Panc1 (cell line): ENCODE results near the gene SEC62. TPM values are rescaled to one million over a fixed set of nuclear protein-coding genes. Genes with fewer than 3 reads are reported as not detected.

ENCODE experiments used
- ATAC-seq: fragments of 200-7000 bp; cut with Tn5 transposase; 2 replicates; pipeline ENCODE4 v1.9.1; 2020; ENCODE audit warnings: mild to moderate bottlenecking, moderate library complexity
- BruUV-seq: library from RNA; stranded (reverse); fragments of 400-500 nt; replicated peaks from 2 replicates; lab custom pipeline; 2021; lab: Mats Ljungman, UMichigan
- CTCF ChIA-PET: fragments of 300-600 bp; sonication (Branson Sonifier 250); formaldehyde crosslinking; loops from one replicate; lab custom pipeline; 2022; ENCODE audit warnings: antibody characterized with exemption; lab: Charles Lee
- POLR2A ChIA-PET: fragments of 300-600 bp; sonication (Branson Sonifier 250); formaldehyde crosslinking; loops from one replicate; lab custom pipeline; 2022; ENCODE audit warnings: antibody characterized with exemption; lab: Charles Lee
- DNase-seq: peaks from one replicate; pipeline ENCODE4 v3.0.0-alpha.2; 2010; ENCODE audit warnings: low read depth, low spot score
- H3K27ac ChIP-seq: 2 replicates; pipeline ENCODE4 v1.5.1; 2011; ENCODE audit warnings: mild to moderate bottlenecking, low read length, inconsistent platforms
- H3K27me3 ChIP-seq: fragments of 200-500 bp; sonication (Bioruptor generic); 2 replicates; pipeline ENCODE4 v1.6.0; 2014; ENCODE audit warnings: low read length, inconsistent platforms; ENCODE audit not compliant: control insufficient read depth, insufficient read depth
- H3K36me3 ChIP-seq: fragments of 200-500 bp; sonication (Bioruptor generic); 2 replicates; pipeline ENCODE4 v1.5.1; 2014; ENCODE audit warnings: inconsistent platforms, mild to moderate bottlenecking, low read length, moderate library complexity; ENCODE audit not compliant: control insufficient read depth, insufficient read depth
- H3K4me1 ChIP-seq: 2 replicates; pipeline ENCODE4 v1.5.1; 2011; ENCODE audit warnings: inconsistent platforms, mild to moderate bottlenecking, low read length, moderate library complexity; ENCODE audit not compliant: control insufficient read depth, insufficient read depth
- H3K4me3 ChIP-seq, 2 experiments: 2 replicates each; pipeline ENCODE4 v1.5.1; 2011 to 2012; ENCODE audit warnings: low read depth in 2 of 2, low read length in 2 of 2, mild to moderate bottlenecking in 2 of 2, inconsistent platforms in 1 of 2, moderate library complexity in 1 of 2
- H3K9me3 ChIP-seq: fragments of 200-500 bp; sonication (Bioruptor generic); 2 replicates; pipeline ENCODE4 v1.5.1; 2014; ENCODE audit warnings: low read depth, mild to moderate bottlenecking, inconsistent platforms, low read length, moderate library complexity; ENCODE audit not compliant: control insufficient read depth, insufficient read depth
- CTCF ChIP-seq: fragments of 450-650 bp; IDR thresholded peaks from 2 replicates; pipeline ENCODE4 v1.5.1; 2017; ENCODE audit warnings: mild to moderate bottlenecking
- POLR2AphosphoS5 ChIP-seq: IDR thresholded peaks from 2 replicates; pipeline ENCODE4 v1.6.1; 2012; ENCODE audit warnings: mild to moderate bottlenecking, low read depth, low read length, moderate library complexity
- REST ChIP-seq, 2 experiments: IDR thresholded peaks; 2 replicates each; pipeline ENCODE4 v1.6.1; 2011 to 2012; ENCODE audit warnings: low read depth in 2 of 2, control low read depth in 1 of 2, low read length in 1 of 2, mild to moderate bottlenecking in 1 of 2, moderate library complexity in 1 of 2; ENCODE audit not compliant: insufficient read depth in 1 of 2
- SIN3A ChIP-seq: IDR thresholded peaks from 2 replicates; pipeline ENCODE4 v1.6.1; 2012; ENCODE audit warnings: low read depth, mild to moderate bottlenecking, low read length, moderate library complexity, borderline replicate concordance; ENCODE audit not compliant: insufficient read depth
- TCF7L2 ChIP-seq: IDR thresholded peaks from 2 replicates; pipeline ENCODE4 v1.6.1; 2011; ENCODE audit warnings: mild to moderate bottlenecking, low read depth, low read length, inconsistent platforms
- in situ Hi-C: cut with HindIII; loops from 2 replicates; pipeline ENCODE4 v1.10.0; 2016; ENCODE audit warnings: low sequenced_read_pairs, low pct_unique_long_range_greater_than_20kb
- intact Hi-C: fragments of 100-400 bp; cut with micrococcal nuclease; formaldehyde crosslinking; loops from one replicate; pipeline ENCODE4 v1.10.0; 2022; ENCODE audit not compliant: unreplicated experiment
- total RNA-seq: library from RNA; stranded (reverse); gene quantifications from one replicate; pipeline ENCODE4 v1.2.1, GENCODE V29; 2021; ENCODE audit not compliant: unreplicated experiment

Gene SEC62
- total RNA-seq, 1 experiment from 2014 or later = 89.9 TPM

- DNase-seq = no peak
- ChIA-PET POLR2A (no interaction called here), CTCF (no interaction called here)
- Histone ChIP-seq H3K27me3 (no peaks in the 10 kb centered on the region), H3K4me3 (no peak overlapping the region), H3K27ac (no peak overlapping the region), H3K4me1 (no peaks in the 10 kb centered on the region), H3K36me3 (peaks cover 61% of the 10 kb centered on the region), H3K9me3 (no peaks in the 10 kb centered on the region)
- intact Hi-C loops (no loop called here), in situ Hi-C loops (no loop called here)
- BruUV-seq = no TSS peak
- ATAC-seq = no peak
- no peak for TF ChIP-seq TCF7L2
- no peak for TF ChIP-seq POLR2AphosphoS5
- no peak for TF ChIP-seq REST (IDR thresholded peaks at IDR 0.05; ENCODE audit: insufficient read depth in 1 of 2, low read depth in 2 of 2, low read length in 1 of 2)
- TF ChIP-seq CTCF = no peak
- no peak for TF ChIP-seq SIN3A
Measured at GRCh38 chr3:169990431-169990830, 23.8 kb downstream of the SEC62 start.

- ChIA-PET CTCF (no interaction called here), POLR2A (no interaction called here)
- H3K4me1 ChIP-seq = no peaks in the 10 kb centered on the region
- ATAC-seq (no peak), DNase-seq (no peak)
- peaks cover 48% of the 10 kb centered on the region for H3K36me3 ChIP-seq
- no TSS peak for BruUV-seq
- no peaks in the 10 kb centered on the region for H3K9me3 ChIP-seq
- no peaks in the 10 kb centered on the region for H3K27me3 ChIP-seq
- intact Hi-C loops = no loop called here
- no peak for TF ChIP-seq SIN3A
- TF ChIP-seq POLR2AphosphoS5 = no peak
- TF ChIP-seq TCF7L2 = no peak
- TF ChIP-seq CTCF = no peak
- no peak for TF ChIP-seq REST (IDR thresholded peaks at IDR 0.05; ENCODE audit: insufficient read depth in 1 of 2, low read depth in 2 of 2, low read length in 1 of 2)
- H3K27ac ChIP-seq = no peak overlapping the region
- no peak overlapping the region for H3K4me3 ChIP-seq
- in situ Hi-C loops = no loop called here
Measured at GRCh38 chr3:169992156-169992555, 25.5 kb downstream of the SEC62 start.
